Thoracic aorta (tissue), 2 donors: ENCODE data around the gene NUPR1. TPM values are rescaled to one million over a fixed set of nuclear protein-coding genes. Genes with fewer than 3 reads are reported as not detected.
"Not testable (repeated sequence)": the region's sequence is repeated elsewhere in the genome, so short reads cannot be mapped to it uniquely, and the experiment has no call there.

Source experiments
- ATAC-seq: fragments of 150-250 bp; one replicate; pipeline ENCODE4 v1.8.0; 2017; ENCODE audit warnings: low read depth; ENCODE audit not compliant: insufficient number of reproducible peaks, low FRiP score
- DNase-seq: peaks from one replicate; pipeline ENCODE4 v3.0.0-alpha.2; 2020; ENCODE audit warnings: low spot score
- H3K27ac ChIP-seq, 2 donors: fragments of 200-600 bp; sonication (generic); 1 replicate in 1 of 2; 2 replicates in 1 of 2; pipeline ENCODE4 v1.5.1; 2016; ENCODE audit warnings: mild to moderate bottlenecking in 2 of 2, moderate library complexity in 2 of 2
- H3K27me3 ChIP-seq: fragments of 200-600 bp; sonication (generic); replicated peaks from 2 replicates; pipeline ENCODE4 v1.6.0; 2016; ENCODE audit warnings: mild to moderate bottlenecking; ENCODE audit not compliant: insufficient read depth
- H3K36me3 ChIP-seq: fragments of 200-600 bp; sonication (generic); one replicate; pipeline ENCODE4 v1.5.1; 2016
- H3K4me1 ChIP-seq, 2 donors: fragments of 200-600 bp; sonication (generic); 1 replicate in 1 of 2; 2 replicates in 1 of 2; pipeline versions ENCODE4 v1.5.1 to v1.6.0; 2016; ENCODE audit warnings: low read depth in 2 of 2, mild to moderate bottlenecking in 1 of 2; ENCODE audit not compliant: control insufficient read depth in 1 of 2
- H3K4me3 ChIP-seq: fragments of 200-600 bp; sonication (generic); 2 replicates; pipeline ENCODE4 v1.5.1; 2016; ENCODE audit warnings: mild to moderate bottlenecking
- H3K9me3 ChIP-seq: fragments of 200-600 bp; sonication (generic); 2 replicates; pipeline ENCODE4 v1.5.1; 2016
- total RNA-seq, 2 donors: library from RNA; depleted of rRNA; stranded (reverse); fragments of >200 nt; gene quantifications; one replicate each; pipeline versions ENCODE4 v1.1.0 to v1.2.3, GENCODE V29; 2016
- TF ChIP-seq, protein P1 (sequence below): fragments of 200-600 bp; sonication (generic); IDR thresholded peaks from one replicate; pipeline ENCODE4 v1.5.1; 2019; ENCODE audit warnings: antibody characterized with exemption

The NUPR1 gene
- total RNA-seq, 2 donors from 2014 or later = 17.7 to 53.5 TPM

GRCh38 chr16:28569968-28570752 is 31.4 kb upstream of the NUPR1 start:
- Histone ChIP-seq H3K27me3 (no peaks in the 10 kb centered on the region), H3K9me3 (no peaks in the 10 kb centered on the region), H3K4me3 (no peak overlapping the region), H3K4me1 (no peaks in the 10 kb centered on the region), H3K36me3 (no peaks in the 10 kb centered on the region), H3K27ac (no peak overlapping the region)
- ATAC-seq (no peak), DNase-seq (no peak)
- TF ChIP-seq, protein P1, sequence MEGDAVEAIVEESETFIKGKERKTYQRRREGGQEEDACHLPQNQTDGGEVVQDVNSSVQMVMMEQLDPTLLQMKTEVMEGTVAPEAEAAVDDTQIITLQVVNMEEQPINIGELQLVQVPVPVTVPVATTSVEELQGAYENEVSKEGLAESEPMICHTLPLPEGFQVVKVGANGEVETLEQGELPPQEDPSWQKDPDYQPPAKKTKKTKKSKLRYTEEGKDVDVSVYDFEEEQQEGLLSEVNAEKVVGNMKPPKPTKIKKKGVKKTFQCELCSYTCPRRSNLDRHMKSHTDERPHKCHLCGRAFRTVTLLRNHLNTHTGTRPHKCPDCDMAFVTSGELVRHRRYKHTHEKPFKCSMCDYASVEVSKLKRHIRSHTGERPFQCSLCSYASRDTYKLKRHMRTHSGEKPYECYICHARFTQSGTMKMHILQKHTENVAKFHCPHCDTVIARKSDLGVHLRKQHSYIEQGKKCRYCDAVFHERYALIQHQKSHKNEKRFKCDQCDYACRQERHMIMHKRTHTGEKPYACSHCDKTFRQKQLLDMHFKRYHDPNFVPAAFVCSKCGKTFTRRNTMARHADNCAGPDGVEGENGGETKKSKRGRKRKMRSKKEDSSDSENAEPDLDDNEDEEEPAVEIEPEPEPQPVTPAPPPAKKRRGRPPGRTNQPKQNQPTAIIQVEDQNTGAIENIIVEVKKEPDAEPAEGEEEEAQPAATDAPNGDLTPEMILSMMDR = no peak

DNA sequence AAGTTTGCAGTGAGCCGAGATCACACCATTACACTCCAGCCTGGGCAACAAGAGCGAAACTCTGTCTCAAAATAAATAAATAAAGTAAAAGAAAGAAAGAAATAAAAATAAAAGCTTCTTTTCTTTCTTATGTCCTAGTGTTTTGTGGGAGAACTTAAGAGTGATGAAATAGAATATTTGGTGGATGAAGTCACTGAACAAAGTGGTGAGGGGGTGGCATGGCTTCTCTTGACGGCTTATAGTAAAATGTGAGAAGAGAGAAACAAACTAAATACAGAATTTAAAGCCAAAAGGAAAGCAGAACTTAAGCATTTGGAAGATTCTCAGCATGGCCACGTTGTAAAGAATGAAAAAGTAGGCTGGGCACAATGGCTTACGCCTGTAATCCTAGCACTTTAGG is 30.2 kb upstream of the NUPR1 start:
- Histone ChIP-seq H3K27me3 (no peaks in the 10 kb centered on the region), H3K4me1 (no peaks in the 10 kb centered on the region), H3K27ac (no peak overlapping the region), H3K36me3 (no peaks in the 10 kb centered on the region), H3K9me3 (no peaks in the 10 kb centered on the region), H3K4me3 (no peak overlapping the region)
- DNase-seq (no peak), ATAC-seq (no peak)
- TF ChIP-seq, protein P1 = no peak

GRCh38 chr16:28567292-28567691 is 28.5 kb upstream of the NUPR1 start:
- DNase-seq (no peak), ATAC-seq (no peak)
- H3K4me3 ChIP-seq = no peak overlapping the region

DNA sequence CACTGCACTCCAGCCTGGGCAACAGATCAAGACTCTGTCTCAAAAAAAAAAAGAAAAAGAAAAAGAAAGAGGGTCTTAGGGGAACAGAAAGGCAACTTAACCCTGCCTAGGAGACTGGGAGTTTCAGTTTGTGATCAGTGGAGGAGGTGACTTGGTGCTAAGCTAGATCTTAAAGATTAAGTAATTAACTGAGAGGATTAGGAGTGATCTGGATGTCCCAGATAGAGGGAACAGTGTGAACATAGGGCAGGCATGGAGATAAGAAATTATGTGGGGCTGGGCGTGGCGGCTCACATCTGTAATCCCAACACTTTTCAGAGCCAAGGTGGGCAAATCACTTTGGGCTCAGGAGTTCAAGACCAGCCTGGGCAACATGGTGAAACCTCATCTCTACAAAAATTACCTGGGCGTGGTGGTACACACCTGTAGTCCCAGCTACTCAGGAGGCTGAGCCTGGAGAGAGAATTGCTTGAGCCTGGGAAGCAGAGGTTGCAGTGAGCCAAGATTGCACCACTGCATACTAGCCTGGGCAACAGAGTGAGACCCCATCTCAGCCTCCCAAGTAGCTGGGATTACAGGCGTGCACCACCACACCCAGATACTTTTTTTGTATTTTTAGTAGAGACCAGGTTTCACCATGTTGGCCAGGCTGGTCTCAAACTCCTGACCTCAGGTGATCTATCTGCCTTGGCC is 27.6 kb upstream of the NUPR1 start:
- not testable (repeated sequence) for H3K27ac ChIP-seq, H3K4me3 ChIP-seq, DNase-seq, H3K9me3 ChIP-seq, H3K27me3 ChIP-seq, H3K36me3 ChIP-seq, ATAC-seq
- H3K4me1 ChIP-seq = peaks cover 0 to 10% of the 10 kb centered on the region in 2 donors

More at GRCh38 chr16:28567292-28567691, 28.5 kb upstream of the NUPR1 start:
- TF ChIP-seq, protein P1 = no peak
- Histone ChIP-seq H3K27me3 (no peaks in the 10 kb centered on the region), H3K36me3 (no peaks in the 10 kb centered on the region), H3K27ac (no peak overlapping the region), H3K4me1 (peaks cover 0 to 1% of the 10 kb centered on the region in 2 donors), H3K9me3 (no peaks in the 10 kb centered on the region)

- Histone ChIP-seq H3K27me3 (no peaks in the 10 kb centered on the region), H3K4me3 (no peak overlapping the region), H3K9me3 (no peaks in the 10 kb centered on the region), H3K36me3 (no peaks in the 10 kb centered on the region), H3K27ac (no peak overlapping the region), H3K4me1 (peaks cover 0 to 13% of the 10 kb centered on the region in 2 donors)
- ATAC-seq (no peak), DNase-seq (no peak)
- TF ChIP-seq, protein P1 = no peak
Measured at GRCh38 chr16:28563218-28563617, 24.4 kb upstream of the NUPR1 start.
